GM18505 (cell line): Measurements from ENCODE around the gene GLRA2.

Experiments
- ATAC-seq: cut with Tn5 transposase; IDR thresholded peaks from one replicate; pipeline ENCODE4 v1.9.1; 2021; ENCODE audit not compliant: unreplicated experiment
- POLR2A ChIP-seq: IDR thresholded peaks from 4 replicates; pipeline ENCODE4 v1.6.1; 2011; ENCODE audit warnings: borderline replicate concordance; ENCODE audit not compliant: insufficient read depth, insufficient read length; ENCODE audit errors: extremely low read depth

The GLRA2 gene

GRCh38 chrX:14698790-14699189, 169.5 kb downstream of the GLRA2 start:
- TF ChIP-seq POLR2A: no peak
- ATAC-seq: no peak

- ATAC-seq: no peak
Measured at GRCh38 chrX:14700982-14701381, 171.6 kb downstream of the GLRA2 start.

GRCh38 chrX:14702145-14702544, 172.8 kb downstream of the GLRA2 start:
- no peak for TF ChIP-seq POLR2A
- ATAC-seq: no peak

More at GRCh38 chrX:14700982-14701381, 171.6 kb downstream of the GLRA2 start:
- TF ChIP-seq POLR2A: no peak

- no peak for TF ChIP-seq POLR2A
- no peak for ATAC-seq
Measured at GRCh38 chrX:14712096-14712495, 182.8 kb downstream of the GLRA2 start.

GRCh38 chrX:14717949-14718348, 188.6 kb downstream of the GLRA2 start:
- no peak for TF ChIP-seq POLR2A
- ATAC-seq: no peak

GRCh38 chrX:14718403-14718802, 189.1 kb downstream of the GLRA2 start:
- no peak for ATAC-seq
- TF ChIP-seq POLR2A: no peak

- TF ChIP-seq POLR2A: no peak
- no peak for ATAC-seq
Measured at GRCh38 chrX:14729058-14729457, 199.7 kb downstream of the GLRA2 start.

- ATAC-seq: no peak
- TF ChIP-seq POLR2A: no peak
Measured at GRCh38 chrX:14738643-14739042, 209.3 kb downstream of the GLRA2 start.

GRCh38 chrX:14753441-14753840, 224.1 kb downstream of the GLRA2 start:
- ATAC-seq: no peak
- TF ChIP-seq POLR2A: no peak

- TF ChIP-seq POLR2A: no peak
- no peak for ATAC-seq
Measured at GRCh38 chrX:14758029-14758491, 228.7 kb downstream of the GLRA2 start.

GRCh38 chrX:14775416-14775815, 246.1 kb downstream of the GLRA2 start:
- ATAC-seq: no peak
- TF ChIP-seq POLR2A: no peak

- no peak for TF ChIP-seq POLR2A
- no peak for ATAC-seq
Measured at GRCh38 chrX:14776901-14777300, 247.6 kb downstream of the GLRA2 start.

GRCh38 chrX:14777525-14777924, 248.2 kb downstream of the GLRA2 start:
- TF ChIP-seq POLR2A: no peak
- ATAC-seq: no peak

GRCh38 chrX:14779580-14779979, 250.2 kb downstream of the GLRA2 start:
- TF ChIP-seq POLR2A: no peak
- ATAC-seq: no peak
